NCI-H1436 (cell line): ENCODE results near the gene MIAT.
"Not testable (repeated sequence)": the region's sequence is repeated elsewhere in the genome, so short reads cannot be mapped to it uniquely, and the experiment has no call there.

Experiments
- DNase-seq: peaks from one replicate; lab custom pipeline; 2025; lab: John Stamatoyannopoulos, UW

The MIAT gene

DNA sequence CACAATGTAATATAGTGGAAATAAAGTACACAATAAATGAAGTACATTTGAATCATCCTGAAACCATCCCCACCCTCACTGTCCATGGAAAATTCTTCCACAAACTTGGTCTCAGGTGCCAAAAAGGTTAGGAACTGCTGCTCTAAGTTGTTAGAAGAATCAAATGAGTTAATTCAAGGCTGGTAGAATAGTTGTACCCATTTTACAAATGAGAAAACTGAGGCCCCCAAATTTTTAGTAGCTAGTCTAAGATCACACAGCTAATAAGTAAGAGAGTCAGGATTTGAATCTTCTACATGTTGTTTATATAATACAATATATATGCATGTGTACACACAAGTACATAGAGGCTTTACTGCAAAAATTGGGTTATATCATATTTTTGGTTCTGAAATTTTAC is 43.1 kb downstream of the MIAT start:
- no peak for DNase-seq

DNA sequence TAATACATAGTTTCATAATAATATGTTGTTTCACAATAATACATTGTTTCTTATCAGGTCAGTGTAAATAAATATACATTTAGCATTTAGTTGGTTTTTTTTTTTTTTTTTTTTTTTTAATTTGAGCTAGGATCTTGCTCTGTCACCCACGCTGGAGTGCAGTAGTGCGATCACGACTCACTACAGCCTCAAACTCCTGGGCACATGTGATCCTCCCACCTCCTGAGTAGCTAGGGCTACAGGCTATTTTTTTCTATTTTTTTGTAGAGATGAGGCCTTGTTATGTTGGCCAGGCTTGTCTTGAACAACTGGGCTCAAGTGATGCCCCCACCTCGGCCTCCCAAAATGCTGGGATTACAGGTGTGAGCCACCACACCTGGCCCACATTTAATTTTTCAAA is 43.5 kb downstream of the MIAT start:
- no peak for DNase-seq

DNA sequence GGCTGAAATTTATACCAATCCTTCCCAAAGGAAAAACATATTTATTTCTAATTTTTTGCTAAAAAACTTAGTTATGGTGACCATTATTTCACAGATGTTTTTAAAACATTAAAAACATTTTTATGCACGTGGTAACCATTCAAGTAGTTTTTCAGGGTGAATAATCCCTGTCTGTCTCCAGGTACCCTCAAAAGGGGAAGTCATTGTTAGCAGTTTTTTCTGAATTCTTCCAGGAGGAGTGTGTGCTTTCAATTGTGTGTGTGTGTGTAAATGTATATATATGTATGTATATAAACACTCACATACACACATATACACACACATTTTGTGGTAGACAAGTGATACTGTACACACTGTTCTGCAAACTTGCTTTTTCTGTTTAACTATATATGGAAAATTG is 43.9 kb downstream of the MIAT start:
- DNase-seq, result no peak

DNA sequence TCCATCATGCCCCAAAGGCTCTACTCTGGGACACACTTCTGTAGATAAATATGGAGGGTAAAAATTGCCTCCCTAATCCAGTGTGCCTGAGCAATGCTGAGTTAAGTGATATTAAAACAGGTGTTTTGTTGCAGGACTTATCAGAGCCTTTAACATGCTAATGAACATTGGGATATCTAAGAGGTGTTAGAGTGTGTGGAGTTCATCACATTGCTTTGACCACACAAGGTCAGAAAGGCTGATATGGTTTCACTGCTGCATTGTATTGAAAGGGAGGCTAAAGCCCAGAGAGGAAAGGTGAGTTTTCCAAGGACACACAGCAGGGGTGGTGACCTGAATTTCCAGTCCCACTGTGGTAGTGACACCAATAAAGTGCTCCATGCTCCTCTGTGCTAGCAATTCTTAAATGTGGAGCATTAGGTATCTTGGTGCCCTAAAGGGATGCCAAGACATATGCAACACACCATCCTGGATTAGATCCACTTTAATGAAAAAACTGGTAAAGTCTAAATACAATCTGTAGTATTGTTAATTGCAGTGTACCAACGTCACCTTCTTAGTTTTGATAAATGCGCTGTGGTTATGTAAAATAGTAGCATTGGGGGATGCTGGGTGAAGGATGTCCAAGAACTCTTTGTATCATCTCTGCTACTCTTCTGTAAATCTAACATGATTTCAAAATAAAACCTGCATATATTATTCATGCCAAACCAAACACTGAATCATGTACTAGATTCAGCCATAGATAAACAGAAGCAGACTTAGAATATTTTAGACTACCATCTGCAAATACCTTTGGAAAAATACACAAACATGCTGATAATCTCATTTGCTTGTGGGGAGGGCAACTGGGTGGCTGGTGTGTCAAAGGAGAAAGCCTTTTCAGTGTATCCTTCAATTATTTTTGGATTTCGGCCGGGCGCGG is 45.8 kb downstream of the MIAT start:
- no peak for DNase-seq

DNA sequence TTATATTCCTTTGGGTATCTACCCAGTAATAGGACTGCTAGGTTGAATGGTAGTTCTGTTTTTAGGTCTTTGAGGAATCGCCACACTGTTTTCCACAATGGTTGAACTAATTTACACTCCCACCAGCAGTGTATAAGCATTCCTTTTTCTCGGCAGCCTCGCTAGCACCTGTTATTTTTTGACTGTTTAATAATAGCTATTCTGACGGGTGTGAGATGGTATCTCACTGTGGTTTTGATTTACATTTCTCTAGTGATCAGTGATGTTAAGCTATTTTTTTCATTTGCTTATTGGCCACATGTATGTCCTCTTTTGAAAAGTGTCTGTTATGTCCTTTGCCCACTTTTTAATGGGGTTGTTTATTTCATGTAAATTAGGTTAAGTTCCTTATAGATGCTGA is 48.0 kb downstream of the MIAT start:
- not testable (repeated sequence) for DNase-seq

DNA sequence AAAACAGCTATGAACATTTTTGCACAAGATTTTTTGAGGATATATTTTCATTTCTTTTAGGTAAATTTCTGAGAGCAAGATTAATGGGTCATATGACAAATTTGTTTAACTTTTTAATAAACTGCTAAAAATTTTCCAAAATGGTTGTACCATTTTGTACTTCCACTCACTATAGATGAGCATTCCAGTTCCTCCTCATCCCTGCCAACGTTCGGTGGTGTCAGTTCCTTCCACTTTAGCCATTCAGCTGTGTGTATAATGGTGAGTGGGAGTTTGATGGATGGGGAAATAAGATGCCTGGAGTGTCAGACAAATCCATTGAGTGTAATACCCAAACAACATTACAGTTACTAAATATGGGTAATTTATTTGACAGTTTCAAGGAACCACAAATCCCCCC is 49.7 kb downstream of the MIAT start:
- no peak for DNase-seq

DNA sequence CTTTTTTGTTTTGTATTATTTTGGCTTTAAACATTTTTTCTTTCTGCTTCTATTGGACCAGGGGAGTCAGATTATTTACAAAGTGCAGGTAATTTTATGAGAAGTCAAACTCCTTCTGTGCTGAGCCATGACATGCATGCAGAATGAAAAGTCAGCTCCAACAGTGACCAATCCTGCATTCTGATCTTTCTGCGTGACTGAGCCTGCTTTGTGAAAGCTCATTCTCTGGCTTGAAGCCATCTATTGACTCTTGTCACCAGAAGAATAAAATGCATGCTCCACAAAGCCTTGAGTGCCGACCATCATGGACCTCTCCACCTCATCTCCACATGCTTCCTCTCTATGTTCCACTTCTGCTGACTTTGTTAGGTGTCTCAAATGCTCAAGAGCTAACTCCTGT is 50.2 kb downstream of the MIAT start:
- DNase-seq, result no peak

DNA sequence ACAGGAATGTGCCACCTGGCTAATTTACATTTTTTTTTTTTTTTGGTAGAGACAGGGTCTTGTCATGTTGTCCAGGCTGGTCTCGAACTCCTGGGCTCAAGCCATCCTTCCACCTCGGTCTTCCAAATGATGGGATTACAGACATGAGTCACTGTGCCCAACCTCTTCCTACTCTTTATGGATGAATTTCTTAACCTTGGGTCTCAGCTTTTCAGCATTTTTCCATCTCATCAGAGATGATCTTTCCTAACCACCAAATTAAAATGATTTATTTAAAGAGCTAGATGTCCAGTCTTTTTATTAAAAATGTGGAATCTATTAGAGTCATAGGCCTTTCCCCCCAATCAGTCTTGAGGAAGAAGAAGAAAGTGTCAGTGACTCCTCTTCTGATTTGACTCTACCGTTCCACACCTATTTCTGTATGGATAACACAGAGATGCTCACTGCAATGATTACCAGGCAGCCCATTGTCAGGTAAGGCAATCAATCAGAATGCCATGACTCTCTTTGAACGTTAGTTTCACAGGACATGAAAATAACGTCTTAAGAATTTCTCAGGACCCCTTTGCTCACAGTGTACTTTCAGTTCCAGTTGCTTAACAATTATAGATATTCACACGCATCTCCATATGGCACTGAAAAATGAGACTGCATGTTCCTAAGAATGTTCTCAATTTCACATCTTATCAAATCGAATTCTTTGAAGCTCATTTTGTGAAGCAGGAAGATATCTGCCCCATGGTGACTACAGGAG is 51.0 kb downstream of the MIAT start:
- DNase-seq, result no peak

DNA sequence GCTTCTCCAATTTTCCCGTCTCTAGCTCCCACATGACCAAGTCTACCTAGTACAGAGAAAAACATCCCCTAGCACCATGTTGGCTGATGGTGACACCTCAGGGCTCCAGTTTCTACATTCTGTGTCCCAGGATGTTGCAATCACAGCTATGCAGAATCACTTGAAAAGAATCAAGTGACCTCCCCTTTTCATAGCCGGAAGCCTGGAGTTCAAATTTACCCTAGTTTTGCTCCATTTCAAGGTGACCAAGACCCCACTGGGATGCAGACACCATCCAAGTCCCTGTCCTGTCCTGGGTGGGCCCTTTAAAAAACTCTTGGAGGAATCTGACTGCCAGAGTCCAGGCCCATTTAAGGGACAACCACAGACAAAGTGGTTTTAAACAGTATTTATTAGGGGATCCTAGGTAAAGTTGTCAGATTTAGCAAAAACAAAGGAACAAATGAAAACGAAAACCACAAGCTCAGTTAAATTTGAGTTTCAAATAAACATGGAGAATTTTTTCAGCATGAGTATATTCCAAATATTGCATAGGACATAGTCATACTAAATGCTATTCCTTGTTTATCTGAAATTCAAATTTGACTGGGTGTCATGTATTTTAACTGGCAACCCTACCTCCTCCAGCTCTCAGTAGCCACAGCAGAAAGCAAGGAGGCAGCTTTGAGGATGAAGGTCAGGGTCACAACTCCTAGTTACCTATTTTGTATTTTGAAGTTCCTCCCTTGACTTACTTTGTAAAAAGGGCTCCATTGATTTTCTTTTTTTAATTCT is 52.4 kb downstream of the MIAT start:
- no peak for DNase-seq

DNA sequence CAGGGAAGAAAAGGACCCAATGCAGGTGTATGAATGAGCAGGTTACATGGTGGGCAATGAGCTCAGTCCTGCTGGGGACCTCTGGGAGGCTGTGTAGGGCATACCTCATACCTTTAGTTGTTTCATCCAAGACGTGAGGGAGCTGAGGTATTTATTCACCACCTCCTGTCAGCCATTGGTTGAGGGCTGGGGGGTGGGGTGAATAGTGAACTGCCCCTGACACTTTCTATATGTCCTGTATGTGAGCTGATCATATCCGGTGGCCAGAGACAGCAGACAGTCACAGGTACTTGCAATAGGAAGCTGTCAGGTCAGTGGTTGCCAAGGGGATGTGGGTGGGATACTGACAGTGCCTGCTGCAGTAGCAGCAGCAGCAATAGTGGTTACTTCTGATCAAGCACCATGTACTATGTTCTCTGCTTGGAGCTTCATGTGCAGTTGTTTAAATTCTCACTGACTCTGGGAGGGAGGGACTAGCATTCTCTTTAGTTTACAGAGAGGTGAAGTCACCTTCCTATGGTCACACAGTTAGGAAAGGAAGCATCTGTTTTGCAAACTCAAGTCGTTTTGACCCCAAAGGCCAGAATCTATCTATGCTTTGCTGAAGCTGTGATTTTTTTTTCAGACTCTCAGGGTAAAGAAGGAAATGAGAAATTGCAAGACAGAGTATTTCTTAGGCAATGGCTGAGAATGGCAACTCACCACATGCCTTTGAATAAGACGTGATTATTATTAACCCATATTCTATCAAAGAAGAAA is 54.0 kb downstream of the MIAT start:
- no peak for DNase-seq

DNA sequence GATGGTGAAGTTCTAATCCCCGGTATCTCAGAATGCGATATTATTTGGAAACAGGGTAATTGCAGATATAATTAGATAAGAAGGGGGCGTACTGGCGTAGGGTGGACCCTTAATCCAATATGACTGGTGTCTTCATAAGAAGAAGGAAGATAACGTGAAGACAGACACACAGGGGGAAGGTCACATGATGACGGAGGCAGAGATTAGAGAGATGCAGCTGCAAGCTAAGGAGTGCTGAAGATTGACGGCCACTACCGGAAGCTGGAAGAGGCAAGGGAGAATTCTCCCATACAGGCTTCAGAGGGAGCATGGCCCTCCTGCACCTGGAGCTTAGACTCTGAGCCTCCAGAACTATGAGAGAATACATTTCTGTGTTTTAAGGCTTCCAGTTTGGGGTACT is 54.8 kb downstream of the MIAT start:
- DNase-seq, result no peak

DNA sequence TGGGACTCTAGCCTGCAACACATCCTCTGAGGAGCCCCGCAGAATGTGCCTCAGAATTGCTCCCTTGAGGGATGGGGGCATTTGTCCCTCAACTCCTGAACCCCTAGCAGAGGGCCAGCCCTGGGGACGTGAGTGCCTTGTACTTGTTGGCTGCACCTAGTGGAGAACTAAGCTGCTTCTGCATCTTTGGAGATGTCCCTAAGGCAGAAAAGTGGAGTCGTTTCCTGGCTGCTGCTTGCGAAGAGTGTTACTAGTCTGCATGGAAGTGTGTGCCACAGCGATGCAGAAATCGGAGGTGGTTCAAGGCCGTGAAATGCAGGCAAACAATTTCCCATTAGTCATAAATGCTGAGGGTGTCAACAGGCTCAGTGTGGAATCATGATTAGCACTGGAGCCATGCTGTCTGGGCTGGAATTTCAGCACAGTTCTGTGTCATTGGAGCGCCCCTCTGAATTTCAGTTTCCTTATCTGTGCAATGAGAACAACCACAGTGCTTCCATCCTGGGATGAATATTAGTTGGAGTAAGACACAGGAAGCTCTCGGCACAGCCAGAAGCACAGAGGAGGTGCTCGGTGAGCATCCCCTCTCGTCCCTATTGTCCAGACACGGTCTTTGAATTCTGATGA is 56.5 kb downstream of the MIAT start:
- DNase-seq, result no peak

DNA sequence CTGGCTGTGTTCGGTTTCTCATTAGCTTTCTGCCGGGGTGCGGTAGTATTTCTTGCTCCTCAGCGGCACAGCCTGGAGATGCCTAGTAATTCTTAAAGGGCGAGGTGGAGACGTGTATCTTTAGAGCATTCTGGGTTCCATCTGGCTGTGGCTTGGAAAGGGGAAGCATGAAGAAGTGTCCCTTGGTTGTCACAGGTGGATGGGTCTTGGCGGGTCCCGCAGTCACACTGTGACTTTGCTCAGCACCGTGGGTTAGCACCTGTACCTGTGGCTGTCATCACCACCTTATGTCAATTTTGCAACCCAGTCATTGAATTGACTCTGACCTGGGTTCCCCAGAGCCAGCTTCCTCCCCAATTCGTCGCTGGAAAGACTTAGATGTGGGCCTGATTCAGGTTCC is 57.6 kb downstream of the MIAT start:
- DNase-seq, result no peak

DNA sequence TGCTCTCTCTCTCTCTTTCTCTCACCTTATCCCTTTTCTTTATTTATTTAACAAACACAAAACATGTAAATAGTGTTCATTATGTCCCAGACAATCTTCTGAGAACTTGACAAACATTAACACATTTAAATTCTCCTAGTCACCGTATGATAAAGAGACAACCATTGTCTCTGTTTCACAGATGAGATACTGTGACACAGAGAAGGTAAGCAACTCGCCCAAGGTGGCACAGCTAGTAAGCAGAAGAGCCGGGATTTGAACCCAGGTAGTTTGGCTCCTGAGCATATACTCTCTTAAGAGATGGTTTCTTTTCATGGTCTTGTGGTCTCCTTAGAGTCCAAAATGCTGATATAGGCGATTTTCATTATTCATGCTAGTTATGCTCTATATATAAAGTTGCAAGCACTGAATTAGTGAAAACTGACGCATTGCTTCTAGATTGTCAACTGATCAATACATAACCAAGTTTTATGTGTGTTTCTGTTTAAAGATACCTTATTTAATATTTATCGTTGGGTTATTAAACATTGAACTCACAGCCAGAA is 58.1 kb downstream of the MIAT start:
- DNase-seq, result no peak

DNA sequence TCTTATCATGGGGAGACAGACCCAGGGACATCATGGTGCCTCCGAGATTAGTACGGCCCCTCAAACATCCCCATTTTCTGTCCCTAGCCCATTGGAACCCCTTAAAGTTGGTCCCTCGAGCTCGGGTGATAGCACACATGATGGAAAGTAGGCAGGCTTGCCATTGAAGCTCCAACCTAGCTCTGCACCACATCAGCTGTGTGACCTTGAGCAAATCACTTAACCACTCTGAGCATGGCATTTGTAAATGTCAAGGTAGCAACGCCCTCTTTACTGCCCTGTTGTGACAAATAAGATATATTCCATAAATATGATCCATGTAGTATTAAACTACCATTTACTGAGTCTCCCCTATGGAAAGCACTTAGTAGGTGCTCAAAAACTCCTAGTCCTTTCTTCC is 61.1 kb downstream of the MIAT start:
- no peak for DNase-seq

DNA sequence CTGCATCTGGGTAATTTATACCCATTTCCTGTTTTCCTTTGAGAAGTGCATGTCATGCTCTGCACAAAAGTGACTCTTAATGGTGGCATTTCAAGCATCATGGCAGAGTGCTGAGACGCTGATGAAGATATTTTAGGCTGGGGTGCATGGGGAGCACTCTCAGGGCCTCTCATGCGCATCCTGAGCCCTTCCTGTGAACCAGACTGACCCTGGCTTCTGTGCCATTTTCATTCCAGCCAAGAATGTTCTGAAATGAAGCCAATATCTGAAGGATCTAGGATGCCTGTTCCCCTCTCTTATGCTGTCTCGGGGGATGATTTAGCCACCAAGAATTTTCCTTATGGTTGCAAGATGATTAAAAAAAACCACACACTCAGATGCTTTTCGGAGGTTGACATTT is 61.5 kb downstream of the MIAT start:
- DNase-seq, result no peak

DNA sequence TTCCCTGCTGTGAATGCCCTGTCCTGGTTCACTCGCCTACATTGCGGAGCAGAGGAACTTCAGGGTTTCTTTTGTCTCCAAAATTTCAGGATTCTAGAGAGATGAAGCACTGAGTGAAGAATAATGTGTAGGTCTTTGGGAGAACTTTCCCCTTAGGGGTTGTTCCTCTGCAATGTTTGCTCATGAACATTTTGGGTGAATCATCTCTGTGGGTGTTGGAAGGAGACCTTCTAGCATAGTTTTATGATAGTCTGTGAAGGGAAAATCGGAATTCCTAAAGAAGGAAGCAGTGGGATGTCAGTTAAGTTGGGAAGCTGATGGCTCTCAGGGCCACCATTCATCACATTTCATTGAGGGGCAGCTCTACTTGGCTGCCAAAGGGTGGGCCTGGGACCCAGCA is 64.8 kb downstream of the MIAT start:
- no peak for DNase-seq

DNA sequence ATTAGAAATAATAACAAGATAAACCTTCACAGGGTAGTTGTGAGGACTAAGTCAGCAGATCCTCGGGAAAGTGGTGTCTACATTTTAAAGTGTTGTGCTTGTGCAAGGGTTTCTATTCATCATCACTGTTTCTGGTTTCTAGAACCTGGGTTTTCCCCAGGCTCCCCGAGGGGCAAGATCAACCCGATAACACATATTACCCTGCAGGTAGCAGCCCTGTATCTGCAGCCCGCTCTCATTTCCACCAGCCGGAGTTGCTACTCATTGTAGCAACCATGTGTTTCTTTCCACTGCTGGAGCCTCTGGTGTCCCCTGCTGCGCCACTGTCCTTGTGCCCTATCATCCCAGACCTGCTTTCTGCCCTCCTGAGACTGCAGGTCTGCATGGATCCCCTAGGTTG is 67.0 kb downstream of the MIAT start:
- DNase-seq, result no peak

DNA sequence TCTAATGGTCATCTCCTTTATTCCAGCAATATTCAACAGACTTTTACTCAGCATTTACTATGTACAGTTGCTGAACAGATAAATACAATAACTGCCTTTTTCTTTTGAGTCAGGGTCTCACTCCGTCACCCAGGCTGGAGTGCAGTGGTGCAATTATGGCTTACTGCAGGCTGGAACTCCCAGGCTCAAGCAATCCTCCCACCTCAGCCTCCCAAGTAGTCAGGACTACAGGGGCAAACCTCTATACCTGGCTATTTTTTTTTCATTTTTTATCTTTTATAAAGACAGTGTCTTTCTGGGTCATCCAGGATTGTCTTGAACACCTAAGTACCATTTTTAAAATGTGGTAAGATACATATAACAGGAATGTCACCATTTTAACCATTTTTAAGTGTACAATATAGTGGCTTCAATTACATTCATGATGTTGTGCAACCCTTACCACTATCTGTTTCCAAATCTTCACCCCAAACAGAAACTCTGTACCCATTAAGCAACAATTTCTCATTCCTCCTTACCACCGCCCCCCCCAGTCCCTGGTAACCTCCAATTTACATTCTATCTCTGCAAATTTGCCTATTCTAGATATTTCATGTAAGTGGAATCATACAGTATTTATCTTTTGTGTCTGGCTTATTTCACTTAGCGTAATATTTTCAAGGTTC is 67.8 kb downstream of the MIAT start:
- DNase-seq, result no peak
